Measurements from ENCODE around the gene EZR.

The EZR gene

GRCh38 chr6:158819213-158819976 lies at the start of gene EZR:
Gene EZR, minus strand, starts transcription at chr6:158819368. Its CDS starts 1,275 bp downstream, at chr6:158818093.
- TF ChIP-seq, protein P1, sequence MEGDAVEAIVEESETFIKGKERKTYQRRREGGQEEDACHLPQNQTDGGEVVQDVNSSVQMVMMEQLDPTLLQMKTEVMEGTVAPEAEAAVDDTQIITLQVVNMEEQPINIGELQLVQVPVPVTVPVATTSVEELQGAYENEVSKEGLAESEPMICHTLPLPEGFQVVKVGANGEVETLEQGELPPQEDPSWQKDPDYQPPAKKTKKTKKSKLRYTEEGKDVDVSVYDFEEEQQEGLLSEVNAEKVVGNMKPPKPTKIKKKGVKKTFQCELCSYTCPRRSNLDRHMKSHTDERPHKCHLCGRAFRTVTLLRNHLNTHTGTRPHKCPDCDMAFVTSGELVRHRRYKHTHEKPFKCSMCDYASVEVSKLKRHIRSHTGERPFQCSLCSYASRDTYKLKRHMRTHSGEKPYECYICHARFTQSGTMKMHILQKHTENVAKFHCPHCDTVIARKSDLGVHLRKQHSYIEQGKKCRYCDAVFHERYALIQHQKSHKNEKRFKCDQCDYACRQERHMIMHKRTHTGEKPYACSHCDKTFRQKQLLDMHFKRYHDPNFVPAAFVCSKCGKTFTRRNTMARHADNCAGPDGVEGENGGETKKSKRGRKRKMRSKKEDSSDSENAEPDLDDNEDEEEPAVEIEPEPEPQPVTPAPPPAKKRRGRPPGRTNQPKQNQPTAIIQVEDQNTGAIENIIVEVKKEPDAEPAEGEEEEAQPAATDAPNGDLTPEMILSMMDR (IDR thresholded peaks at IDR 0.05; ENCODE audit: insufficient read depth, low read depth, low read length, missing control alignments), result peak; percentile 5
- peak; percentile 96 for DNase-seq (ENCODE audit: low read depth)
- H3K4me3 ChIP-seq (ENCODE audit: low read depth, low read length), result peak within 1 kb of the TSS; percentile 59

DNA sequence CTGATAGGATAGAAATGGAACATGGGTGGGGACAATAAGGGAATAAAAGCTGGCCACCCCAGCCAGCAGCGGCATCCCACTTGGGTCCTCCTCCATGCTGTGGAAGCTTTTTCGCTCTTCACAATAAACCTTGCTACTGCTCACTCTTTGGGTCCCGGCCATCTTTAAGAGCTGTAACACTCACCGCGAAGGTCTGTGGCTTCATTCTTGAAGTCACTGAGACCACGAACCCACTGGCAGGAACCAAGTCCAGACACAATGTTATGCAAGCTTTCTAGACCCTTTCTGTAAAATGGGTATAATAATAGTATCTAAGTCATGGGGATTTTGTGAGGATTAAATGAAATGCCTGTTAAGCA lies 48.9 kb upstream of the EZR start:
- DNase-seq (ENCODE audit: low read depth), result no peak
- TF ChIP-seq, protein P1 (IDR thresholded peaks at IDR 0.05; ENCODE audit: insufficient read depth, low read depth, low read length, missing control alignments), result no peak
- H3K4me3 ChIP-seq (ENCODE audit: low read depth, low read length), result no peak overlapping the region

GRCh38 chr6:158867381-158868121 lies 48.4 kb upstream of the EZR start:
- DNase-seq (ENCODE audit: low read depth), result peak; percentile 50
- H3K4me3 ChIP-seq (ENCODE audit: low read depth, low read length), result no peak overlapping the region
- TF ChIP-seq, protein P1 (IDR thresholded peaks at IDR 0.05; ENCODE audit: insufficient read depth, low read depth, low read length, missing control alignments), result no peak

GRCh38 chr6:158865769-158866168 lies 46.6 kb upstream of the EZR start:
- TF ChIP-seq, protein P1 (IDR thresholded peaks at IDR 0.05; ENCODE audit: insufficient read depth, low read depth, low read length, missing control alignments), result no peak
- no peak overlapping the region for H3K4me3 ChIP-seq (ENCODE audit: low read depth, low read length)
- DNase-seq (ENCODE audit: low read depth), result no peak

DNA sequence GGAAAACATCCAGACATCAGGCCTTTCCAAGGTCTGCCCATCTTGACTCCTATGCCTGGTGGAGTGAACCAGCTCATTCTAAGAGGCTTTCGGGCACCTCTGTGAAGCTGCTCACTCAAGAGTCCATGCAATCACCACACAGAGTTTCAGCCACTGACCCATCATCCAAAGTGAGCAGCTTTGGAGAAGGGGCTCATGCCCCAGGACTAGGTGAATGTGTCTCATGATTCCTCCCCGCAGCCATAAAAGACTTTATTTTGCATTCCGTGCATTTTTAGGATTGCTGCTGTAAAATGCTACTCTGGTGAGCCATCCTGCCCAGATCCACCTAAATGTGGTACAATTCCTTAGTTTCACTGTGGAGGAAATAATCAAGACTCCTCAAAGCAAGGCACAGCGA lies 44.5 kb upstream of the EZR start:
- DNase-seq (ENCODE audit: low read depth), result no peak
- TF ChIP-seq, protein P1 (IDR thresholded peaks at IDR 0.05; ENCODE audit: insufficient read depth, low read depth, low read length, missing control alignments), result no peak
- H3K4me3 ChIP-seq (ENCODE audit: low read depth, low read length), result no peak overlapping the region

- TF ChIP-seq, protein P1 (IDR thresholded peaks at IDR 0.05; ENCODE audit: insufficient read depth, low read depth, low read length, missing control alignments), result no peak
- no peak for DNase-seq (ENCODE audit: low read depth)
- no peak overlapping the region for H3K4me3 ChIP-seq (ENCODE audit: low read depth, low read length)
These were observed 42.7 kb upstream of the EZR start for GRCh38 chr6:158861686-158862381.
